Dermis blood vessel endothelial cell (primary cell): ENCODE results near the gene URAD. TPM values are rescaled to one million over a fixed set of nuclear protein-coding genes. Genes with fewer than 3 reads are reported as not detected.
A peak's percentile ranks its signal among the peaks of the same experiment; 100 is the strongest.

Experiments used
- DNase-seq: peaks from one replicate; pipeline ENCODE4 v3.0.0; 2010
- total RNA-seq: library from RNA; depleted of rRNA; stranded (reverse); fragments of >200 nt; gene quantifications from 2 replicates; pipeline ENCODE4 v1.2.3, GENCODE V29; 2014

The URAD gene
- total RNA-seq, 1 donor from 2014 or later: not detected

DNA sequence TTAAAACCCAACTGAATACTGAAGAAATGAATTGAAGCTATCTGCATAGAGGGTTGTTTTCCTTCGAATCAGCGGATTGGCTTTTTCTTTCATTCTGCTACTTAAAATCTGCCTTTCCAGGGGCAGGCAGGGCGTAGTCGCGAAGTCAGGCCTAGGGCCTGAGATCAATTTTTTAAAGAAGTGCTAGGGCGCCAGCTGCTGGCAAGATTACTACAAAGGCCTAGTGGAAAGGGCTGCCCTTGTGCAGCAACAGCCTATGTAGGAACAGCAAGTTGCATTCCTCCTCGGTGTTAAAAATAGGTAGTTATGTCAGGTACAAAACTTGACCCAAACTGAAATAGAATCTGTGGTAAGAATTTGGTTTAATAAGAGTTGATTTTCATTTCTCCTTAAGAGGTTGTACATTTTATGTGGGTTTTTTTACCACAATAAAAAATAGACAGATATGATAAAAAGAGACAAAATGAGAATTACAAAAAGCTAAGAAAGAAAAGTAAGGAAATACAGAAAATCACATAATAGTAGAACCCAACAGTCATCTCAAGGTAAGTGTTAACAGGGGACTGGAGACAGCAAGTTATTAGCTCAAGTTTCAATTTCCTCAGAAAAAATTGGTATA, 9.5 kb upstream of the URAD start:
- peak; percentile 40 for DNase-seq

DNA sequence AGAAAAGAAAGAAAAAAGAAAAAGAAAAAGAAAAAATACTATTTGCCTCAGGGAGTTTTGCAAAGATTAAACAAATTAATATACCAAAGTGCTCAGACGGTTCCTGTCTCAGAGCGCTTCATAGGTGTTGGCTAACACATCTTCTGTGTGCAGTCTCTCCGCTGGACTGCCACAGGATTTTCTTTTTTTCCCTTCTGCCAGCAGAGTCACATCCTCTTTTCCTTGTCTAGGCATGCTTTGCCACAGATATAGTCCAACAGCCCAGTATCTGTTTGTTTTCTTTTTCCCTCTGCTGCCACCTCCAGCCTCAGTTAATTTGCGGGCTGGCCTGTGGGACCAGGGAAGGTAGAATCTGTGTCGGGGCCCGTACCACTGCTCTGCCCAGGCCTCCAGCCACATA, 3.4 kb upstream of the URAD start:
- DNase-seq: no peak

DNA sequence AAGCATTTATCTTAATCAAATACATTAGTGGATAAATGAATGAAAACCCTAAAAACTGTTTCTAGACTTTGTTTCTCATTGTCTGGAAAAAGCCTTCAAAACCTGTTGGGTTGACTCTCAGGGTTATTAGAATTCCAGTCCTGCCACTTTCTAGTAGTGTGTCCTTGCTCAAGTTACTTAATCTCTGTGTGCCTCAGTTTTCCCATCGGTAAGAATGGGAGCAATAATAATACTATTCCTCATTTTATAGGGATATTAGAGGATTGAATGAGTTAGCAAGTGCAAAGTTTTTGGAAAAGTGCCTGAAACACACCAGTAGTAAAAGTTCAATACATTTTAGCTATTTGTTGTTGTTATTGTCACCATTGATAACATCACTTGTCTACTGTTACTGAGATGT, 2.9 kb downstream of the URAD start:
- no peak for DNase-seq

DNA sequence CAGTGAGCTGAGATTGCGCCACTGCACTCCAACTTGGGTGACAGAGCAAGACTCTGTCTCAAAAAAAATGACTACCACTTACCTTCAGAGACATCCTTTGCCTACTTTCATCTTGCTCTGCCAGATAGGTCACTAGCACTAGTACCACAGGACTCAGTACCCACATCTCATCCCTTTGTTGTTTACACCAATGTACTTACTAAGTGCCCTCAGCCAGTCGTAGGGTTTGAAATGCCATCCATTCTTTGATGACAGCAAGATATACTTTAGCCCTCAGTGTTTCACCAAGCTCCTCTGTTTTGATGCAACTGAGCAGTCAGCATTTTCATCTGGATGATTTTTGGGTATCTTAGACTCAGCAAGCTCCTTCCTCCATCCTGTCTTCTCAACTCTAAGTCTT, 6.1 kb downstream of the URAD start:
- DNase-seq: no peak

DNA sequence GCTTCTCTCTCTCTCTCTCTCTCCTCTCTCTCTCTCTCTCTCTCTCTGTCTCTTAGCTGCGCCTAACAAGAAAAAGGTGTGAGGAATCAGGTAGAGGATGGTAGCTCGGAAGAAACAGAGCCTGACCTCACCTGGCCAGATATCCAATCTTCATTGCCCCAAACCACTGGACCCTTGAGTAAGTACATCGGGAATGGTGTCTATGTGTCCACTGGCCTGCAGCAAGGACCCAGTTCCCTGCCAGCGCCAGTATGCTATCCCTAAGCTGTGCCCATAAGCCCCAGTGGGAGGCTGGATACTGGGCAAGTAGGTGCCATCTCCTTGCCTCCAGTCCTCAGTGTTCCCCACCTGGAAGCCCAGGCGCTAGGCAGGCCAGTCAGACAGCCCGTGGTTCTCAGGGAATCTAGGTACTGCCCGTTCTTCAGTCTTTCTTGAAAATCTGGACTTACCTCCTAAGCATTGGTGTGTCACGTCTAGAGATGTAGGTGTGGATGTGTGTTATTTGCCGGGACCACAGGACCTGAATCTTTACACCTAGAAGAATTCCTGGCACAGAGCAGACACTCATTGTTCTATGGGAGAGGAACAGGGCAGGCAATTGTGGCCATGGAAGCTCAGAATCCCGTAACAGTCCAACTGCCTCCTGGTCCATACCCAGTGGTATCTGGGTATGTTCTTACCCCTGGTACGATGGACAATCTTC, 7.3 kb downstream of the URAD start:
- DNase-seq: no peak

DNA sequence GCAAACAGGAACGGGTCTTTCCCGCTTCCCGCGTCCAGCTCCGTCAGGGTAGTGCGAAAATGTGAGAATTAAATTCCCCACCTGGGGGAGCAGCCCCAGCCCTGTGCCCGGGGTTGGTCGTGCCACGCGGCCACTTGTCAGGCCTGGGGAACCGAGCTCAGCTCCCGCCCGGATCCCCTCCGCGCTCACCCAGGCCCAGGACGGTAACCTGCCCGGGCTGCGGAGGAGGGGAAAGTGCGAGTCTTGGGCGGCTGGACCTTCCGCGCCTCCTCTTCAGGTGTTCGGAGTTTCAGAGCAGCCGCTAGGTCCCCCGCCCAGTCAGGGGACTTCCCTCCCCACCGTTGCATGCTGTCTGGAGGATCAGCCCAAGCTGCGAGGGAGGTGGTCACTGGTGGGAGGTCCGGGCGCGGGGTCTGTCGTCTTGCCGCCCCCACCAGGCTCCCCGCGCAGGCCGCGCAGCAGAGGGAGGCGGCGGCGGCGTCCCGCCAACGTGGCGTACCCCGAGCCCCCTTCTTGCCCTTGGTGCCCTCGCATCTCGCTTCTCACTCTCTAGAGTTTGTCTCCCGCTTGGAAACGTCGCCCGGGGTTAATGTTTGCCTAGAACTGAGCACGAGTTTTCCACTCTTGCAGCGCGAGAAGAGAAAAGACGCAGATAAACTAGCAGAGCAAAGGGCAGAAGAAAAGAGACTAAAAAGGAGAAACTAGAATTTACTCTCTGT, 8.1 kb downstream of the URAD start:
- no peak for DNase-seq

DNA sequence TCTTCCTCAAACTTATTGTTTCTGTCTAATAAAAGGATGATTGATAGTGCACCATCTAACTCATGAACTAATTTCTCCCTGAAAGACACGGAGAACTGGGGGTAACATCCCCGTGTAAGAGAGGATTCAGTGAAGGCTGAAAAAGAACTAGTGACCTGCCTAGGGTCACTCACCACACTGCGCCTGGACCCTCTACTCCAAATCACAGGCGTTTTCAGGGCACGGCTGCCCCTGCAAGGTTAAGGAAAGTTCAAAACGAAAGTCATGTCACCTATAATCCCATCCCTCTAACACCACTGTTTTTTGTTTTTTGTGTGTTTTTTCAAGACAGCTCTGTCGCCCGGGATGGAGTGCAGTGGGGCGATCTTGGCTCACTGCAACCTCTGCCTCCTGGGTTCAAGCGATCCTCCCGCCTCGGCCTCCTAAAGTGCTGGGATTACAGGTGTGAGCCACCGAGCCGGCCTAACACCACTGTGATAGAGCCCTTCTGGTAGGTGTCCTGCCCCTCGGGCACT, 8.7 kb downstream of the URAD start:
- no peak for DNase-seq

DNA sequence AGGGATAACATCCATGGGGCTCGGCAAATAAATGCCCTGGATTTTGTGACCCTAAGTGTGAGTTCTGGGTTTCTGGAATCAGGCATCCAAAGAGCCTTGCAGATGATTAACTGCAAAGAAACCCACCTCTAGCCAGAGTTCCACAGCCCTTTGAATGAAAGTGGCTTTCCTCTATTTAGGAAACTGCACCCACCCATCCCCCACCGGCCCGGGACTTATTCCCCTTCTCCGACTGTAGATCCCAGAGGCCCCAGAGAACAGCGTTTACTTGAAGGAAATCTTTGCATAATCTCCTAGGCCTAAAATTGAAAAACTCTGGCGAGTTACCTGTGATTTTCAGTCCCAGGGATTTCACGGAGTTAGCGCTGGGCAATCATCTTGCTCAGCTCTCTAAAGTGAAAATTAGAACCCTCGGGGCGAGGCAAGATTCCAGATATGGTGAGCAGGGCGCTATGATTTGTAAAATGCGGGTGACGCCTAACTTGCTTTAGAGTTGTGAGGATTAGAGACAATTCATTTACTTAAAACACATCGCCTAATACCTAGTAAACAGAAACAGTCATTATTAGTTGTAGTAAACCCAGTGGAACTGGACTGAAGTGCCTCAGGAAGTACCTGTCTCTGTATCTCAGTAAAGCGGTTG, 9.4 kb downstream of the URAD start:
- no peak for DNase-seq

DNA sequence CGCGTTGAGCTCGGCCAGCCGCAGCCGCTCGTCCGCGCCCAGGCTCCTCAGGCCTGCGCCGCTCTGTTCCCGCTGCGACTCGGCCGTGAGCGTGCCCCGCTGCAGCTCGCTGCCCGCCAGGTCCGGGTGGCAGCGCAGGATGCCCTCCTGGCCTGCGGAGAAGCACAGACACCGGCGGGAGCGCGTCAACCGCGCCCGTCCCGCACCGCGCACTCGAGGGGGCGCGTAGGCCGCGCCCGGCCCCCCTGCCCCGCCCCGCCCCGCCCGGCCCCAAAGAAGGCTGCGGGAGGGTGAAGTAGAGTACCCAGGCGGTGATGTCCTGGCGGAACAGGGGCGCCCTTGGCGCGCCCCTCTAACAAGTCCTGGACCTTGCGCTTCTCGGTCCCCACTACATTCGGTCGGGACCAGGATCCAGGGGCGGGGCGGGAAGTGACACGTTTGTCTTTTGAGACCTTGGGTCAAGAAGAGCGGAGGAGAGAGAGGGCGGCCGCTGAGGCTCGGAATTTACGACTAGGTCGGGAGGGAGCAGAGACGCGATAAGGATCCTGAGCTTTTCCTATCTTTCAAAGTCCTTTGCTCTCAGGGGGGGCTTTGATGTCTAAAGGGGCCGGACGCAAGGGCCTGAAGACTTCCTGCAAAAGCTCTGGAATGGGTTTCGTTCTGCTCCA, 10.1 kb downstream of the URAD start:
- DNase-seq: no peak

DNA sequence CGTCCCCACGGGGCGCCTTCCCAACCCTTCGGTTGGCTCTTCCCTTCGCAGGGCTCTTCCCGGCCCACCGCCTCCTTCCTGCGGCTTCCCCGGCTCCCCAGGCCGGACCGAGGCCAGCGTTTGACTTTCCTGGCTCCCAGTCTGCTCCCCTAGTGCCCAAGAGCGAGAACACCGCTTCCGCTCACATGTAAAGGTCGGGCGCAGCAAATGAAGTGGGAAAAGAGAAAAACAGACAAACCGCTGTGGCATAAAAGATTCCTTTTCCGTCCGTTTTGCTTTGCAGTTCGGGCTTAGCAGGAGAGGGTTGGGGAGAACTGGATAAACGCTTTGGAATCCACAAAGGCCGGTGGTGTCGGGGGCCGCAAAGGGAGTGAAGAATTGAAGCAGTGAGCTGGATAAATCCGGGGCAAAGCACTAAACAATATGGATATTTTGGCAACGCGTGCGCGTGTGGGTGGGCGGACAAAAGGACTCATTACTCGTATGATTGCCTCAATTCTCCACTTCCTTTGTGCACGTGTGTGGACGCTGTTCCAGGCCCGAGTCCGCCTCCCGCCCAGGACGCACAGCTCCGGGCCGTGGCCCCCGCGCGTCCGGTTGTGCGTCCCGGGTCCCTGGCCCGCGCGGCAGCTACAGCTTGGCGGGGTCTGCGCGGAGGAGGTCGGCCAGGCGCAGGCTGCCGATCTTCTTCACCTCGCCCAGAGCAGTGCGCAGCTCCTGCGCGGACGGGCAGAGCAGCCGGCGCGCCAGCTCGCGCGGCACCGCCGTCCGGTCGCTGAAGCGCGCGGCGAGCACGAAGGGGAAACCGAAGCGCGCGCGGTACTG, 10.8 kb downstream of the URAD start:
- DNase-seq: peak; percentile 35

DNA sequence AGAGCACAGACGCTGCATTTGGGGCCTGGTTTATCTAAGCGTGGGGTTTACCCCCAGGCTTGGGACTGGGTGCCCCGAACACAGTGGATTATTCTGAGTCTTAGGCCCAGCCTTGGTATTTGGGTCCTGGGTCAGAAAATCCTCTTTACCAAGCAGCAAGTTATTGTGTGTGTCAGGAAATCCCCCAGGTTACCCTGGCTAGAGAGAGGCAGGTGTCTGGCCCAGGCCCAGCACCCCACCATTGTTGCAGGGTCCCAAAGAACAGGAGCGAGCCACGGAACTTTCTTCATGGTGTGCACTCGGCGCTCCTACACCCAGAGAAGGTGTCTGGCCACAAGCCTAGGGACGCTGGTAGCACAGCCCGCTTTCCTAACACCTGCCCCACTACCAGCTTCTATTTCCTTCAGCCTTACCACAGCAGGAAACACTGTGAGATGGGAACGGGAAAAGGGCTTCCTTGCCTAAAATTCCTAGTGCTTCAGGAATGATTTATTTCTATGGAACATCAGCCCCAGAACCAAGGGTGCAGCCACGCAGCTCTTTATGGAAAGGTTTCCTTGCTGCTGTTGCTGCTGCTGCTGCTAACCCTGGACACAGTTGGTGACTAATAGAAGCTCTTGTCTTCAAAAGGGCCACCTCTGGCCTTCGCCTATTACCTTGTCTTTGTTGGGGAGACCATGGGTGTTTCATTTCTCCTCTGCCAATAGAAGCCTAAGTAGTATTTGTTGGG, 12.0 kb downstream of the URAD start:
- DNase-seq: no peak

DNA sequence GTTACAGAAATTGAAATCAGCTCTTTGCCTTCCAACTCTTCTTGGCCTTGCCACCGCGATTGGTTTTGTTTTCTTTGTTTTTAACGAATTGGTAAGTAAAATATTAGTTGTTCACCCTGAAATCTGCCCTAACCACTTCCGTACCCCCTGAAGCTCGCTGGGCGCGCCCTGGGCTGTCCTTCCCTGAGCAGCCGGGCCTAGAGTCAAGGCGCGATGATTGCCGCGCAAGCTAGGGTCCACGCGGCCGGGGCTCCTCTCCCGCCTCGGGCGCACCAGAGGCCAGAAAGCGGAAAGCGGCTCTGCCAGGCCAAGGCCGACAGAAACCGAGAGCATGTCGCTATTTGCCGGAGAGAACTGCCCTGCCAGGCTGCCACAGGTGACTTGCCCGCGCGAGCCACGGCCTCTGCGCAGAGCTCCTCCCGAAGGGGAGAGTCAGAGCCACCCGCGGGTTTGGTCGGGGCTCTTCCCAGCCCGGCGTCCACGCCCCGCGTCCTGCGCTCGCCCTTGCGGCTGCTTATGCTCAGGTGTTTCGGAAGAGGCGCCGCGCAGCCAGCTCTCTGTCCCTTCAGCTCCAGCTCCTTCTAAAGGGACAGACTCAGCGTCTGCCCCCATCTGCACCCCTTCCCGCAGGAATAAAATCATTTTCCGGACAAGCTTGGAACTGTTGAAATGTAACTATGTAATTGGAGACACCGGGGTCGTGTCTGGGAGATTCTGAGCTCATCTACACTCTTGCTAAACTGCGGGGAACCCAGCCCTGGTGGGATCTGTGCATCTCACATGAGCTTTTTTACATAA, 12.7 kb downstream of the URAD start:
- DNase-seq: no peak

DNA sequence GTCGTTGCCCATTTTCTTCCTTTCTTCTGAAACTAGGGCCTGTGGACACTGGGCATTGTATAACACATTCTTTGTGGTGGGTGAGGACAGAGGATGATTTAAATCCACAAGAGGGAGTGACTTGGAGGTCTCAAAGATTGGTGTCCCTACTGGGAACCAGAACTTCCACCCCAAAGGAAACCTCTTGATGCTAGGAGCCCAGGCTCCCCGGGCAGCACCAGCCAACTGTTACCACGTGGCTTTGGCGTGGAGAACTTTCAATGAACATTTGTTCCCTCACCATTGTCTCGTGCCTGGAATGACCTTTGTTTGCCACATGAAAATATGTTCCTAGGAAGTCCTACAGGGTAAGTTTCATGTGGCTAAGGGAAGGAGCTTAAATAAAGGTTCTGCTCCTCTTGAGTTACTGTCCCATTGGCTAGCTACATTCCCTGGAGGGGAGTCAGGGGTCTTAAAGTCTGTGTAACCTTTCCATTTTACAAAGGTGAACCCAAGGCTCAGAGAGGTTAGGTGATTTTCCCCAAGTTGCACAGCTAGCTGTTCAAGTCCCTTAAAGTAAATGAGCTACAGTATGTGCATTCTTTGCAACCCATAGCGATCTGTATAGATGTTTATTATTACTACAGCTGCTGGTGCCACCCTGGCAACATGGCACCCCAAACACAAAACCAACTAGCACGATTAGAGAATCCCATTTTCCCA, 14.4 kb downstream of the URAD start:
- no peak for DNase-seq

DNA sequence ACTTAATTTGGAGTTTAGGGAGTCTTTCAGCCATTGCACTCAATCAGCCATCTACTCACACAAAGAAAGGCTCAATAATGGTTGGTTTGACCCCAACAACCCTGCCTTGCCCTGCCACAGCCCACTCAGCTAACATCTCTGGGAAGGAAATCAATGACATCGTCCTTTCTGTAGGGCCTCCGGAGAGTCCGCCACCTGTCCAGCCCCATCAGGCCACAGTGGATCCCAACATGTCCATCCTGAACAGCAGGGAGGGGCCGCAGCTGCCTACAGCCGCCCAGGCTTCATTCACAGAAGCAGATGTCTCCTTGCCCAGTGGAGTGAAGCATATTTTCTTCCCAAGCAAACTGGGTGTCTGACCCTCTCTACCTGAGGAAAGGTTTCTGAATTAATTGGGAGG, 15.2 kb downstream of the URAD start:
- no peak for DNase-seq

DNA sequence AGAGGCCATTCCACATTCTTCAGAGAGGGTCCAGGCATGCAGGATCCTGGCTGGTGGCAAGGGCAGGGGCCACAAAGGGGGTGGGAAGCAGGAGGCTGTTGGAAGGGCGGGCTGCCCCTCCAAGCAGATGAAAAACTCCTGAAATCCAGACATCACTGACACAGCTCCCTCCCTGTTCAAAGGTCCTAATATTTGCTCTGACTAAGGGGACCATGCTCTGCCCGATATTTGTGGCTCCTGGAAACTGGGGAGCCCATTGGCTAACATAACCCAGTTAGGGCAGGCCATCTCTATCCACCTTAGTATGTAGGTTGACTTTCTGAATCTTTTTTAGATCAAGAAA, 16.0 kb downstream of the URAD start:
- DNase-seq: no peak

DNA sequence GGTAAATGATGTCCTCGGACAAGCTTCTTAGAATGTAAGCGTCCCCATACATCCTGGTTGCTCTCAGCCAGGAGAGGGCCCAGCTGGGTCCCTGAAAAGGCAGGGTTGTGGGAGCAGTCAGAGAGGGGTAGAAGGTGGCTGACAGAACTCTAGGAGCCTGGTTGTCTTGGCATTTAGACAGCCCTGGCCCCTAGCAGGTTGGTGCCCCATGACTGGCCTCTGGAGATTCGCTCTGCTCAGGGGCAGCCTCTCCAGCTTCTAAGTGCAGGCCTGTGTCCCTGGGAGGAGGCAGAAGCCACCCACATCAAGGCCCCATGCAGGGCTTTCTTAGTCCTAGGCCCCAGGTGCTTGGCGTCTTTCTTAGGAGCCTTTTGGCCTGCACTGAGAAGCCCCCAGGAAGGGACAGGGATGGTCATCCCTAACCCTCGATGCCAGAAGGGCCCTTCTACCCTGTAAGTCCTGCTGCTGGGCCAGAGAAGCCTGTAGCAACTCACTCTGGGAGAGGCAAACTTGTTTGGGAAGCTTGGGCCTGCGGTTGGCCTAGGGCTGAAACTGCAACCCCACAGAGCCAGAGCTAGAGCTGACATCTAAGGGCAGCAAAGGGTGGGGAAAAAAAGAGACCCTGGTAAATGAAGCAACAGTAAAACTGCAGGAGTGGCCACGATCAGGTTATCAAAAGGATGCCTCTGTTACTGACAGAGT, 16.6 kb downstream of the URAD start:
- DNase-seq: no peak

DNA sequence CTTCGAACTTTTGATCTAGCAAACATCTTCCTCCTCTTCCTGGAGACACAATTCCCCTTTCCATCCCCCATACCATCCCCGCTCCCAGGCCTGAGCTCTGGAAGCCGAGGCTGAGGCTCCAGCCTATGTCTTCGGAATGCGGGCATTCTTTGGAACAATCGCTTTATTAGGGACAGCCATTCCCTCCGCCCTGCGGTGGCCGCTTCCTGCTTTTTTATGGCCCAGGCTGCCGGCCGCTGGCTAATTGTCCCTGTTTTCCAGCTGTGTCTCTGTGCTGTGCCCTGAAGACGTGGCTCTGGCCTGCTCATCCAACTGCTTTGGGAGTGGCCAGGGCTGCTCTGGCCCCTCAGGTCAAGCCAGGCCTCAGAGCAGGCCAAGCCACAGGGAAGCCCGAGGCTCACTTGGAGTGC, 17.3 kb downstream of the URAD start:
- DNase-seq: no peak

DNA sequence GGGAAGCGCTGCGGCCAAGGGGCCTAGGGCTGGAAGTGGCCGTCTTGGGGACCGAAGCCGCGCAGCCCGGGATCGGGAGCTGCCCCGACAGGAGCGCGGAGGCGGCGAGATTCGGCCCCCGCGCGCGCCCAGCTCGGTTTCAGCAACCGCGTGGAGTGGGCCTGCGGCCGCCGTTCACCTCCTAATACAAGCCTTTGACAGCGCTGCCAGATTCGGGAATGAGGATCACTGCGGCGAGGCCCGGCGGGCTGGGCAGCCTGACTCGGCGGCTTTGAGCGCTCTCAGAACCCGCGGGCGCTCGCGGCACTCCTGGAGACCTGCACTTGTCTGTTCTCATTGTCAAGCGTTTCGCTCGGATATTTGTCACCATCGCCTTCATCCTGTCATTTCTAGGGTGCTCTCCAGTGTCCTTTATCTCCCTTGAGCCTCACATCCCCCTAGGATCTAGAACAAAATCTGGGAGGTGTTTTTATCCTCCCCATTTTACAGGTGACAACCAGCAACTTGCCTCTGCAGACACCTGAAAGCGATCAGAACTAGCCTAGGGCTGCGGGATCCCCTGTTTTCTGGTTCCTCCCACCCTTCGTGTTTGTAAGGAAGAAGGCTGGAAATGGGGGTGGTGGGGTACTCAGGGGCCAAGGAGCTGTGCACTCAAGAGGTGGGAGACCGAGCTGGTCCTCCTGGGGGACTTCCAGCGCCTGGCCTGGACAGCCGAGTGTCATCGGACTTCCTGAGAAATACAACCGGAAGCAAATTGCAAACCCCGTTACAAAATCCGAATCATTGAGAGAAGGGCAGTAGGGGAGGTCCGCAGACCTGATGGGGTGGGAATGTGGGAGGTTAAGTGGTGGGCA, 17.9 kb downstream of the URAD start:
- no peak for DNase-seq
